ENCODE measurements around the gene LINGO1.

The LINGO1 gene

GRCh38 chr15:77572186-77572585 lies 60.5 kb downstream of the LINGO1 start:
- DNase-seq (ENCODE audit: low spot score), result no peak

GRCh38 chr15:77571741-77572140 lies 61.0 kb downstream of the LINGO1 start:
- no peak for DNase-seq (ENCODE audit: low spot score)

- no peak for DNase-seq (ENCODE audit: low spot score)
These were observed 61.5 kb downstream of the LINGO1 start for GRCh38 chr15:77571181-77571580.

- no peak for DNase-seq (ENCODE audit: low spot score)
These were observed 63.0 kb downstream of the LINGO1 start for GRCh38 chr15:77569729-77570125.

- DNase-seq (ENCODE audit: low spot score), result no peak
These were observed 63.6 kb downstream of the LINGO1 start for GRCh38 chr15:77568973-77569728.

- DNase-seq (ENCODE audit: low spot score), result no peak
These were observed 64.4 kb downstream of the LINGO1 start for GRCh38 chr15:77568014-77568972.

GRCh38 chr15:77567202-77567601 lies 65.5 kb downstream of the LINGO1 start:
- no peak for DNase-seq (ENCODE audit: low spot score)

GRCh38 chr15:77566092-77566491 lies 66.6 kb downstream of the LINGO1 start:
- DNase-seq (ENCODE audit: low spot score), result no peak

GRCh38 chr15:77565378-77565915 lies 67.3 kb downstream of the LINGO1 start:
- no peak for DNase-seq (ENCODE audit: low spot score)

GRCh38 chr15:77564938-77565337 lies 67.8 kb downstream of the LINGO1 start:
- DNase-seq (ENCODE audit: low spot score), result no peak

- DNase-seq (ENCODE audit: low spot score), result no peak
These were observed 68.4 kb downstream of the LINGO1 start for GRCh38 chr15:77564341-77564740.

GRCh38 chr15:77563623-77564156 lies 69.0 kb downstream of the LINGO1 start:
- no peak for DNase-seq (ENCODE audit: low spot score)

Measured in left forelimb (tissue), 1 donor.